ENCODE results near the gene CAPN15.

The CAPN15 gene

GRCh38 chr16:546909-547770, 19.6 kb downstream of the CAPN15 start:
- no peak for DNase-seq (ENCODE audit: low spot score)

- DNase-seq (ENCODE audit: low spot score): no peak
Observed at GRCh38 chr16:548586-548985, 21.1 kb downstream of the CAPN15 start.

DNA sequence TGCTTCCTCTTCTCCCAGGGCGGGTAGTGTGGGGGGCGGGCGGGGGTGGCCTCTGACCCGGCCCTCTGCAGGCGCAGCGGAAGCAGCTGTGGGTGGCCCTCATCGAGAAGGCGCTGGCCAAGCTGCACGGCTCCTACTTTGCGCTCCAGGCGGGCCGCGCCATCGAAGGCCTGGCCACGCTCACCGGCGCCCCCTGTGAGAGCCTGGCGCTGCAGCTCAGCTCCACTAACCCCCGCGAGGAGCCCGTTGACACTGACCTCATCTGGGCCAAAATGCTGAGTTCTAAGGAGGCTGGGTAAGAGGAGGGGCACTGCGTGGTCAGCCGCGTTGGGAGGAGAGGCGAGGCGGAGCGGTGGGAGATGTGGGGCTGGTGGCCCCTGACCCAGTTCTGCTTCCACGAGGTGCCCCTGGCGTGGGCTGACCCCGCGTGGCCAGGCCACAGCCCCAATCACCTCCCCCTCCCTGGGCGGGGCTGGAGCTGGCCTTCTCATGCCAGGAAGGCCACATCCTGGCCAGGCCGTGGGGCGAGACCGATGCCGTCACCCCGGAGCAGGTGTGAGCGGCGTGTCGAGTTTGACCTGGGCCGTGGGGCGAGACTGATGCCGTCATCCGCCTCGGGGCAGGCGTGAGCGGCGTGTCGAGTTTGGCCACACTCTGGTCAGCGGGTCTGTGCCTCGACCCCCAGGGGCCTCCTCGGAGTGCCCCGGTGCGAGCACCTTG, 22.2 kb downstream of the CAPN15 start:
- DNase-seq (ENCODE audit: low spot score): no peak

- DNase-seq (ENCODE audit: low spot score): no peak
Observed at GRCh38 chr16:551210-551609, 23.7 kb downstream of the CAPN15 start.

GRCh38 chr16:552171-552570, 24.7 kb downstream of the CAPN15 start:
- DNase-seq (ENCODE audit: low spot score): no peak

DNA sequence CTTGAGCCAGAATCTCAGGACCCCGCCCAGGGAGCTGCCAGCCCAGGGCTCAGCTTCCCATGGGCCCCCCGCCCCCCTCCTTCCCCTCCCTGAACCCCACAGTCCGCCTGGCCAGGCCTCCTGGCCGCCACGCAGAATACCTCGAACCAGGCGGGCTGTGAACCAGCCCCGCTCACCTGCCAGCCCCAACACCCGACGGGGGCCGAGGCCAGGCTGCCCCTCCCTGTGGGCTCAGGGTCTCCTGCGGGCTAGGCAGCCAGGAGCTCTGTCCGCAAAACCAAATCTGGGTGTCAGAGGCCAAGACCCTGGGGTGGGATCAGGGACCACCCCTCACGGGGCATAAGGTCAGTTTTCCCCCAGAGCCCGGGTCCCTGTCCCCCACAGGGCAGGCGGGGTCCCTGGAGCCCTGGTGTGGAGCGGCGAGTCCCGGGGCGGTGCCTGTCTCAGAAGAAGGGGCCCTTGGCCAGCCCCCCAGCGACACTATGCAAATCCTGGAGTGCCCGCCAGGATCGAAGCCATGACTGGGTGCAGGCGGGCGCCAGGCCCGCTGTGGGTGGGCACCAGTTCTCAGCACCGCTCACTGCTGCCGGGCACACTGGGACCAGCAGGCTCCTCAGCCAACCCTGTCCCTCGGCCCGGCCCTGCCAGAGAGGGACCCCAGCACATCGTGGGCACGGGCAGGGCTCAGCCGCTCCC, 26.2 kb downstream of the CAPN15 start:
- no peak for DNase-seq (ENCODE audit: low spot score)

GRCh38 chr16:554297-554621, 26.7 kb downstream of the CAPN15 start:
- no peak for DNase-seq (ENCODE audit: low spot score)

GRCh38 chr16:554640-555365, 27.3 kb downstream of the CAPN15 start:
- DNase-seq (ENCODE audit: low spot score): no peak

- no peak for DNase-seq (ENCODE audit: low spot score)
Observed at GRCh38 chr16:555528-556473, 28.3 kb downstream of the CAPN15 start.

- DNase-seq (ENCODE audit: low spot score): no peak
Observed at GRCh38 chr16:556474-557173, 29.1 kb downstream of the CAPN15 start.

GRCh38 chr16:557463-558297, 30.2 kb downstream of the CAPN15 start:
- DNase-seq (ENCODE audit: low spot score): no peak

GRCh38 chr16:558298-559020, 30.9 kb downstream of the CAPN15 start:
- DNase-seq (ENCODE audit: low spot score): no peak

DNA sequence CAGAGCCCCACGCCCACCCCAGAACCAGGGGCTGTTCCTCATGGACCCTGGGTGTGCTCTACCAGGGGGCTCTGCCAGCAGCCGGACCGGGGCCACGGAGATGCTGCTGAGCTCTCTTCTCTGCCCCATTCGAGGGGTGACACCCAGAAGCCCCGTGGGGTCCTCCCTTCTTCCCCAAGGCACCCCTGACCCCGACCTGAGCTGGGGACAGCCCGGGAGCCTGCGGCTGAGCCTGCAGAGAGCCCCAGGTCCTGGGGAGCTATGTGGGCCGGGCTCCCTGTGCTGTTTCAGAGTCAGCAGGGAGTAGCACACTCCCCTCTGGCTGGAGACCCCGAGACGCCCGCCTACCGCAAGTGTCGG, 31.5 kb downstream of the CAPN15 start:
- no peak for DNase-seq (ENCODE audit: low spot score)

GRCh38 chr16:559411-560203, 32.1 kb downstream of the CAPN15 start:
- DNase-seq (ENCODE audit: low spot score): no peak

DNA sequence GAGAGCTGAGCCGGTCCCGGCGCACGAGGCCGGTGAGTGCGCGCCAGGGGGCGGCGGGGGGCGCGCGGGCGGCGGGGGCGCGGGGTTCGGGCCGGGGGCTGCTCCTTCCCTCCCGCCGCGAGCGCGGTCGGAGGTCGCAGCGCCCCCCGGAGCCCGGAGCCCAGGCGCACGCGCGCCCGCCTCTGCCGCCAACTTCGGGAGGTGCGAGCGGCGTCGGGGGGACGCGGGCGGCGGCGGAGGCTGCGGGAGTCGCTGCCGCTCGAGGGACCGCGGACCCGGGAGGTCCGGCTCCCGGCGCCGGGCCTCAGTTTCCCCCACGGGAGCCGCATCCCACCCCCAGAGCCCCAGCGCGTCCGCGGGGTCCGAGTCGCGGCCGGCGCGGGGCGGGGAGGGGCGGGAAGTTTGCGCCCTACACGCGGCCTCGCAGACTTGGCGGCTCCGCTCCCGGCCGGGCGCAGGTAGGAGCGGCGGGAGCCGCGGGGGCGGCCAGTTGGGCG, 32.7 kb downstream of the CAPN15 start, which contains the start of gene PRR35:
TSS of gene PRR35 (plus strand) at position 191 of the 497 bp plus-strand sequence. CDS start 2,901 bp downstream, outside the sequence.
- DNase-seq (ENCODE audit: low spot score): no peak

GRCh38 chr16:560701-561412, 33.3 kb downstream of the CAPN15 start:
- no peak for DNase-seq (ENCODE audit: low spot score)

DNA sequence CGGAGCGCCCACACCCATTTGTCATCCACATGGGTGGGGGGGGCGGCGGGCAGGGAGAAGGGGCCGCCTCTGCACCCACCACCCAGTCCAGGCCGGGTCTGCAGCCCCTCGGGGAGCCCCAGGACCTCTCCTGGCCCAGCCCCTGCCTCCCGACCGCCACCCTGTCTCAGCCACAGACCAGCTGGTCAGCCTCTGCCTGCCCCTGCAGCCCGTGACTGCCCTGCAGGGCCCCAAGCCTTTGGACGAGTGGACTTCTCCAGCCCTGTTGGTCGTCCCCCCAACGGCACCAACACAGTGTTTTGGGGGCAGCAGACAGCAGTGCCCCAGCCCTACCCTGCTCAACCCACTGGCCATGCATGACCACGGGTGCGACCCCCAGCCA, 33.9 kb downstream of the CAPN15 start:
- DNase-seq (ENCODE audit: low spot score): no peak

Measured in LoVo (cell line).